Tibial artery (tissue), 4 donors: ENCODE measurements around the gene ALKBH7.
"Not testable (repeated sequence)": the region's sequence is repeated elsewhere in the genome, so short reads cannot be mapped to it uniquely, and the experiment has no call there.

ENCODE experiments used
- DNase-seq, 2 donors: peaks; one replicate each; pipeline ENCODE4 v3.0.0-alpha.2; 2019
- H3K27ac ChIP-seq, 2 donors: fragments of 200-600 bp; sonication (generic) in 1 of 2; 1 replicate in 1 of 2; 2 replicates in 1 of 2; pipeline ENCODE4 v1.5.1; 2018 to 2019; ENCODE audit warnings: mild to moderate bottlenecking in 1 of 2
- H3K27me3 ChIP-seq, 2 donors: fragments of 200-600 bp; sonication (generic) in 1 of 2; one replicate each; pipeline versions ENCODE4 v1.5.1 to v1.6.0; 2016 to 2019
- H3K36me3 ChIP-seq, 3 donors: fragments of 200-600 bp; sonication (generic) in 2 of 3; one replicate each; pipeline ENCODE4 v1.5.1; 2016 to 2019; ENCODE audit warnings: mild to moderate bottlenecking in 2 of 3
- H3K4me1 ChIP-seq, 4 donors: fragments of 200-600 bp; sonication (generic) in 2 of 4; 1 replicate in 3 of 4; 2 replicates in 1 of 4; pipeline ENCODE4 v1.5.1; 2016 to 2019
- H3K4me3 ChIP-seq, 2 donors: fragments of 200-600 bp; sonication (generic) in 1 of 2; 1 replicate in 1 of 2; 2 replicates in 1 of 2; pipeline ENCODE4 v1.5.1; 2018 to 2019; ENCODE audit warnings: mild to moderate bottlenecking in 2 of 2
- H3K9me3 ChIP-seq, 3 donors: fragments of 200-600 bp; sonication (generic) in 1 of 3; one replicate each; pipeline ENCODE4 v1.5.1; 2016 to 2019
- intact Hi-C: fragments of 100-400 bp; cut with DNase I; formaldehyde crosslinking; loops from one replicate; pipeline ENCODE4 v1.15.0; 2023; ENCODE audit warnings: low total_unique reads
- TF ChIP-seq, protein P1 (sequence below), 2 experiments: fragments of 200-600 bp in 1 of 2; fragments of 450-650 bp in 1 of 2; IDR thresholded peaks; one replicate each; pipeline ENCODE4 v1.5.1; 2017 to 2019; ENCODE audit warnings: antibody characterized with exemption in 2 of 2, mild to moderate bottlenecking in 1 of 2, moderate library complexity in 1 of 2

The ALKBH7 gene

DNA sequence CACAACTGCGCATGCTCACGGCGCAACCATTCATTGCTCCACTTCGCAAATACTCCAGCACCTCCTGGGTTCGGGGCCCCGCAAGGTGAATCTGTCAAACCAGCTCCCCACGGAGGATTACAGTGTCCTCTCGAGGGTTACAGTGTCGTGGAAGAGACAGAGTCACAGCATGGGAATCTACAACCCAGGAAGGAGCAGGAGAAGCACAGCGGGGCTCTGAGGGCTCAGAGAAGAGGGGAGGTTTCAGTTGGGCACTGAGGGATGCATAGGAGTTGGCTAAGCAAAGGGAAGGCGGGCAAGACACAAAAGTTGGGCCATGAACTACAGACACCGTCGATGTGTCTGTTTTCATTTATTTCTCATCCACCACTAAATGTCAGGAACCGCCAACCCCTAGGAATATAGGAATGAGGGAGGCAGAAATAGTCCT is 21.4 kb downstream of the ALKBH7 start:
- Histone ChIP-seq H3K27ac (peak overlapping the region; percentile 91 to 96), H3K36me3 (peaks cover 0 to 17% (median 11%) of the 10 kb centered on the region in 3 donors), H3K9me3 (no peaks in the 10 kb centered on the region), H3K4me3 (peak overlapping the region; percentile 63 to 88), H3K4me1 (peaks cover 0 to 18% (median 14%) of the 10 kb centered on the region in 4 donors), H3K27me3 (no peaks in the 10 kb centered on the region)
- peak in 1 of 2 donors; percentile 54 for DNase-seq
- intact Hi-C loops, result no loop called here
- TF ChIP-seq, protein P1, sequence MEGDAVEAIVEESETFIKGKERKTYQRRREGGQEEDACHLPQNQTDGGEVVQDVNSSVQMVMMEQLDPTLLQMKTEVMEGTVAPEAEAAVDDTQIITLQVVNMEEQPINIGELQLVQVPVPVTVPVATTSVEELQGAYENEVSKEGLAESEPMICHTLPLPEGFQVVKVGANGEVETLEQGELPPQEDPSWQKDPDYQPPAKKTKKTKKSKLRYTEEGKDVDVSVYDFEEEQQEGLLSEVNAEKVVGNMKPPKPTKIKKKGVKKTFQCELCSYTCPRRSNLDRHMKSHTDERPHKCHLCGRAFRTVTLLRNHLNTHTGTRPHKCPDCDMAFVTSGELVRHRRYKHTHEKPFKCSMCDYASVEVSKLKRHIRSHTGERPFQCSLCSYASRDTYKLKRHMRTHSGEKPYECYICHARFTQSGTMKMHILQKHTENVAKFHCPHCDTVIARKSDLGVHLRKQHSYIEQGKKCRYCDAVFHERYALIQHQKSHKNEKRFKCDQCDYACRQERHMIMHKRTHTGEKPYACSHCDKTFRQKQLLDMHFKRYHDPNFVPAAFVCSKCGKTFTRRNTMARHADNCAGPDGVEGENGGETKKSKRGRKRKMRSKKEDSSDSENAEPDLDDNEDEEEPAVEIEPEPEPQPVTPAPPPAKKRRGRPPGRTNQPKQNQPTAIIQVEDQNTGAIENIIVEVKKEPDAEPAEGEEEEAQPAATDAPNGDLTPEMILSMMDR (IDR thresholded peaks at IDR 0.05), result no peak

DNA sequence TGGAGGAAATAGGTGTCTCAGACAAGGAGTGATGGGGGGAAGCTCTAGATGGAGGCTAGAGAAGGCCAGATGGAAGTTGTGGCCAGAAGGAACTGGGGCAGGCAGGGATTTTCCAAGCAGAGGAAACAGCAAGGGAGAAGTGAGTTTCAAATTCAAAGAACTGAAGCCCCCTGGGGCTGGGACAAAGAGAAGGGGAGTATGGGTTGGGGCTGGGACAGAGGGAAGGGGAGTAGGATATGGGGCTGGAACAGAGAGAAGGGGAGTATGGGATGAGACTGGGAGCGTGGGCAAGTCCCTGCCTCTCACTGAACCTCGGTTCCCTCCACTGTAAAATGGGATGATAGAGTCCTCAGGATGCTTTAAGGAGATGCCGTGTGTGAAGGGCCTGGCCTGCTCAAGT is 22.2 kb downstream of the ALKBH7 start:
- H3K9me3 ChIP-seq, result no peaks in the 10 kb centered on the region
- intact Hi-C loops, result no loop called here
- TF ChIP-seq, protein P1 (IDR thresholded peaks at IDR 0.05), result no peak
- no peak overlapping the region for H3K4me3 ChIP-seq
- H3K4me1 ChIP-seq, result peaks cover 0 to 18% (median 14%) of the 10 kb centered on the region in 4 donors
- H3K36me3 ChIP-seq, result peaks cover 0 to 9% (median 3%) of the 10 kb centered on the region in 3 donors
- no peak for DNase-seq
- no peaks in the 10 kb centered on the region for H3K27me3 ChIP-seq
- H3K27ac ChIP-seq, result no peak overlapping the region

DNA sequence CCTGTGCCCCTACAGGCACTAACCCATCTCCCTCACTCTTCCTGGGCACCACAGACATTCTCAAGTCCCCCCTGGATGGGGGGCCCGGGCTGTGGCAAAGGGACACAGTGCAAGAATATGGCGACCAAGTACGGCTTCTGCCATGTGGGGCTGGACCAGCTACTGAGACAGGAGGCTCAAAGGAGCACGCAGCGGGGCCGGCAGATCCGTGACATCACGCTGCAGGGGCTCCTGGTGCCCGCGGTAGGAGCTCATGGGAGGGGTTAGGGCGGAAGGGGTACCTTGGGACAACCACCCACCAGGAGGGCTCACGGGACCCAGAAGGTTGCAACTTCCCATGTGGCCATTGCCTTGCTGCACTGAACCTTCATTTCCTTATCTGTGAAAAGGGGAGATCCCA is 23.7 kb downstream of the ALKBH7 start:
- no peak overlapping the region for H3K27ac ChIP-seq
- H3K4me1 ChIP-seq, result peaks cover 0 to 18% (median 14%) of the 10 kb centered on the region in 4 donors
- H3K9me3 ChIP-seq, result no peaks in the 10 kb centered on the region
- no peaks in the 10 kb centered on the region for H3K27me3 ChIP-seq
- no peak for DNase-seq
- peaks cover 0 to 5% (median 0%) of the 10 kb centered on the region in 3 donors for H3K36me3 ChIP-seq
- intact Hi-C loops, result no loop called here
- TF ChIP-seq, protein P1 (IDR thresholded peaks at IDR 0.05), result no peak
- no peak overlapping the region for H3K4me3 ChIP-seq

DNA sequence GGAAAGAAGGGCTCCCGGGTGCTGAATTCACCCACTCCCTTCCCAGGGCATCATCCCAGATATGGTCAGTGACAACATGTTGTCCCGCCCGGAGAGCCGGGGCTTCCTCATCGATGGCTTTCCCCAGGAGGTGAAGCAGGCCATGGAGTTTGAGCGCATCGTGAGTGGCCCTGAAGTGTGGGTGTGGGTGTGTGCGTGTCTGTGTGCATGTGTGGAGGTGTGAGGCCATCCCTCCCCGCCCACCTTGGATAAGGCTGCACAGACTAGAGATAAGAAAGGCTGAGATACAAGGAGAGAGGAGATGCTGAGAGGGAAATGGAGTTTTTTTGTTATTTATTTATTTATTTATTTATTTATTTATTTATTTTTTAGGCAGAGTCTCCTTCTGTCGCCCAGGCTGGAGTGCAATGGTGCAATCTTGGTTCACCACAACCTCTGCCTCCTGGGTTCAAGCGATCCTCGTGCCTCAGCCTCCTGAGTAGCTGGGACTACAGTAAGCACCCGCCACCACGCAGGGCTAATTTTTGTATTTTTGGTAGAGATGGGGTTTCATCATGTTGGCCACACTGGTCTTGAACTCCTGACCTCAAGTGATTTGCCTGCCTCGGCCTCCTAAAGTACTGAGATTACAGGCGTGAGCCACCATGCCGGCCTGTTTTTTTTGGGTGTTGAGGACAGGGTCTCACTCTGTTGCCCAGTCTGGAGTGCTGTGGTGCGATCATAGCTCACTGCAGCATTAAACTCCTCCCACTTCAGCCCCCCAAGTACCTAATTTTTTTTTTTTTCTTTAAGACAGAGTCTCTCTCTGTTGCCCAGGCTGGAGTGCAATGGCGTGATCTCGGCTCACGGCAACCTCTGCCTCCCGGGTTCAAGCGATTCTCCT is 27.7 kb downstream of the ALKBH7 start:
- DNase-seq, intact Hi-C loops: not testable (repeated sequence)

DNA sequence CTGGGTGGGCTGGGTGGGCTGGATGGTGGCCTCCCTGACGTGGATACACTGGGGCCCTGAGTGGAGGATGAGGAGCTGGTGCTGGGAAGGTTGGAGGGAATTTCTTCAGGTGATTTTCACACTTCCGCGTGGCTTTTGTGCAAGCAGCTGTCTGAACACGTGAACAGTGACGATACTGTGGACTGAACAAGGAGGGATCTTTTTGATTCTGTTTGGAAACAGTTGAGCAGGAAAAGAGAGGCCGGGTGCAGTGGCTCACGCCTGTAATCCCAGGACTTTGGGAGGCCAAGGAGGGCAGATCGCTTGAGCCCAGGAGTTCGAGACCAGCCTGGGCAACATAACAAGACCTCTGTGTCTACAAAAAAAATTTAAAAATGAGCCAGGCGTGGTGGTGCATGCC is 29.5 kb downstream of the ALKBH7 start:
- no peaks in the 10 kb centered on the region for H3K27me3 ChIP-seq
- H3K27ac ChIP-seq, result no peak overlapping the region
- TF ChIP-seq, protein P1 (IDR thresholded peaks at IDR 0.05), result no peak
- H3K4me1 ChIP-seq, result no peaks in the 10 kb centered on the region
- H3K36me3 ChIP-seq, result no peaks in the 10 kb centered on the region
- no peak overlapping the region for H3K4me3 ChIP-seq
- H3K9me3 ChIP-seq, result no peaks in the 10 kb centered on the region
- DNase-seq, result no peak
- intact Hi-C loops, result no loop called here

More for the DNA sequence above, 27.7 kb downstream of the ALKBH7 start:
- not testable (repeated sequence) for H3K27me3 ChIP-seq, H3K27ac ChIP-seq, H3K9me3 ChIP-seq, H3K4me1 ChIP-seq, H3K36me3 ChIP-seq, H3K4me3 ChIP-seq

DNA sequence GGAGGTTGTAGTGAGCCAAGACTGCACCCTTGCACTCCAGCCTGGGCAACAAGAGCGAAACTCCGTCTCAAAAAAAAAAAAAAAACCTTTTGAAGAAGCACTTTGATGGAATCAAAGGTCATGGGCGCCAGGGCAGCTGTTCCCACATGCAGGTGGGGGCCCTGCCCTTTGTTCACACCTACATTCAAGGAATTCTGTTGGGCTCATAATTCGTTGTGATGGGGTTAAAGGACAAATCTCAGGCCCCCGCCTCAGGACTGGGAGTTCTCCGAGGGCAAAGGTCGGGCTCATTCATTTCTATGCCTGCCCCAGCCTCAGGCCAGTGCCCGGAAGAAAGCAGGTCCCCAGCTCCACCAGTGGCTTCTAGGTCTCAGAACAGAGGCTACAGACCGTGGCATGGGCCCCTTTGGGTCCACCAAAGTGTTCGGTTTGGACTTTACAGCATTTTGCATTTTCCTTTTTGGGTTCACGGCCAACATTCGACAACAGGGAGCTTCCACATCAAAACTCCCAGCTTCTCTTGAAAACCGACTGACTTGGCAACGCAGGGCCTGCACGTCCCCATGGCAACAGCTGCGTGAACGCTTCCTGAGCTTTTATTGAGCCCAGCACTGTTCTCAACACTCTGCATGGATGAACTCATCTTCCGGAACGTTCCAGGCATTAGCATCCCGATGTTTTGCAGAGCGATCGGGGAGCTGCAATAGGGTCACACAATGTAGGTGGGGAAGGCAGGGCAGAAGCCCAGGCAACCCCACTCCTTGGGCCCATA is 30.4 kb downstream of the ALKBH7 start:
- Histone ChIP-seq H3K27ac (no peak overlapping the region), H3K36me3 (no peaks in the 10 kb centered on the region), H3K4me1 (no peaks in the 10 kb centered on the region), H3K4me3 (no peak overlapping the region), H3K27me3 (no peaks in the 10 kb centered on the region), H3K9me3 (no peaks in the 10 kb centered on the region)
- no peak for DNase-seq
- intact Hi-C loops, result no loop called here
- TF ChIP-seq, protein P1 (IDR thresholded peaks at IDR 0.05), result no peak
